Measurements from ENCODE around the gene AQP12A. TPM values are rescaled to one million over a fixed set of nuclear protein-coding genes. Genes with fewer than 3 reads are reported as not detected.
"Not testable (repeated sequence)": the region's sequence is repeated elsewhere in the genome, so short reads cannot be mapped to it uniquely, and the experiment has no call there.

AQP12A gene
- total RNA-seq, 2 donors from 2014 or later, result not detected

DNA sequence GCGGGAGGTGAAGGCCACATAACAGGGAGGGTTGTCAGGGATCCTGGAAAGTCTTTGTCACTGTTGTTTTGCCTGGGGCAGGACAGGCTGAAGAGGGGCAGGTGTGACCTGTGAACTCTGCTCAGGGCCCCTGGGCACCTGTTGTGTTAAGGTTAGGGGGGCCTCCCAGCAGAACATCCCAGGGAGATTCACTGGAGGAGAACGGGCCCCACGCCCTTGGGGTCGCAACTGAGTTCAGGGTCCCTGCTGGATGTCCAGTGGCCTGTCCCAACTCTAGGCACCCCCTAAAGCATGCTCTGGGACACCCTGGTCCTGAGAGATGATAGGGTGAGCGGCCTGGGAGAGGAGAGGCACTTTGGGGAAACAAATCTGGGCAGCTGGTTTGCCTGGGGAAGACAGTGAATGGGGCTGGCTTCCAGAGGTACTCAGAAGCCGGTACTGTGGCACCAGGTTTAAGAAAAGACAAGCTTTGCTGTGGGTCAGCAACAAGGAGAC, 43.5 kb upstream of the AQP12A start:
- Mint-ChIP-seq H3K4me1 (ENCODE audit: low read depth) (no peaks in the 10 kb centered on the region), H3K4me3 (no peak overlapping the region), H3K27me3 (ENCODE audit: low read depth) (peaks cover 31% of the 10 kb centered on the region), H3K9me3 (no peaks in the 10 kb centered on the region), H3K36me3 (ENCODE audit: insufficient read depth in 2 of 2) (no peaks in the 10 kb centered on the region), H3K27ac (no peak overlapping the region)
- ATAC-seq (replicated peaks in 1 of 2) (no peak), DNase-seq (no peak)

GRCh38 chr2:240648650-240649275, 42.9 kb upstream of the AQP12A start:
- H3K27ac Mint-ChIP-seq, result no peak overlapping the region
- H3K4me3 Mint-ChIP-seq, result no peak overlapping the region
- no peak for ATAC-seq (replicated peaks in 1 of 2)

DNA sequence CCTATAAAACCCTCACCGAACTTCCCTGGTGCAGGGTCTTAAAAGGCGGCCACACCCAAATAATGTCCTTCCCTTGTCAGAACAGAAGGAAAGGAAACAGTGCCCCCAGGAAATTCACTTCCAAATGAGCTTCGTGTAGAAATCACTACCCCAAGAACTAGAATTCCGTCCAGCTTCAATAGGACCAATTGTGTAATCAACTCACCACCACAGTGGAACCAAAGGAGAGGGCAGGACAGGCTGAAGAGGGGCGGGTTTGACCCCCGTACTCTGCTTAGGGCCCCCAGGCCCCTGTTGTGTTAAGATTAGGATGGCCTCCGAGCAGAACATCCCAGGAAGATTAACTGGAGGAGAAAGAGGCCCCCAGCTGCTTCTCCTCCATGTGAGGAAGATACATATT, 42.3 kb upstream of the AQP12A start:
- peaks cover 38% of the 10 kb centered on the region for H3K27me3 Mint-ChIP-seq (ENCODE audit: low read depth)
- no peaks in the 10 kb centered on the region for H3K36me3 Mint-ChIP-seq (ENCODE audit: insufficient read depth in 2 of 2)

More at GRCh38 chr2:240648650-240649275, 42.9 kb upstream of the AQP12A start:
- Mint-ChIP-seq H3K4me1 (ENCODE audit: low read depth) (no peaks in the 10 kb centered on the region), H3K9me3 (no peaks in the 10 kb centered on the region), H3K27me3 (ENCODE audit: low read depth) (peaks cover 37% of the 10 kb centered on the region), H3K36me3 (ENCODE audit: insufficient read depth in 2 of 2) (no peaks in the 10 kb centered on the region)
- DNase-seq, result no peak

GRCh38 chr2:240650254-240650965, 41.3 kb upstream of the AQP12A start:
- DNase-seq (no peak), ATAC-seq (replicated peaks in 1 of 2) (no peak)
- Mint-ChIP-seq H3K27me3 (ENCODE audit: low read depth) (peaks cover 46% of the 10 kb centered on the region), H3K9me3 (no peaks in the 10 kb centered on the region), H3K4me1 (ENCODE audit: low read depth) (no peaks in the 10 kb centered on the region), H3K4me3 (no peak overlapping the region), H3K27ac (no peak overlapping the region), H3K36me3 (ENCODE audit: insufficient read depth in 2 of 2) (no peaks in the 10 kb centered on the region)

More for the DNA sequence above, 42.3 kb upstream of the AQP12A start:
- Mint-ChIP-seq H3K27ac (no peak overlapping the region), H3K4me3 (no peak overlapping the region), H3K9me3 (no peaks in the 10 kb centered on the region), H3K4me1 (ENCODE audit: low read depth) (no peaks in the 10 kb centered on the region)
- DNase-seq (no peak), ATAC-seq (replicated peaks in 1 of 2) (no peak)

GRCh38 chr2:240651185-240651584, 40.5 kb upstream of the AQP12A start:
- DNase-seq (no peak), ATAC-seq (replicated peaks in 1 of 2) (no peak)
- peaks cover 47% of the 10 kb centered on the region for H3K27me3 Mint-ChIP-seq (ENCODE audit: low read depth)
- H3K4me3 Mint-ChIP-seq, result no peak overlapping the region
- no peaks in the 10 kb centered on the region for H3K9me3 Mint-ChIP-seq
- H3K36me3 Mint-ChIP-seq (ENCODE audit: insufficient read depth in 2 of 2), result no peaks in the 10 kb centered on the region
- peaks cover 4% of the 10 kb centered on the region for H3K4me1 Mint-ChIP-seq (ENCODE audit: low read depth)
- H3K27ac Mint-ChIP-seq, result no peak overlapping the region

DNA sequence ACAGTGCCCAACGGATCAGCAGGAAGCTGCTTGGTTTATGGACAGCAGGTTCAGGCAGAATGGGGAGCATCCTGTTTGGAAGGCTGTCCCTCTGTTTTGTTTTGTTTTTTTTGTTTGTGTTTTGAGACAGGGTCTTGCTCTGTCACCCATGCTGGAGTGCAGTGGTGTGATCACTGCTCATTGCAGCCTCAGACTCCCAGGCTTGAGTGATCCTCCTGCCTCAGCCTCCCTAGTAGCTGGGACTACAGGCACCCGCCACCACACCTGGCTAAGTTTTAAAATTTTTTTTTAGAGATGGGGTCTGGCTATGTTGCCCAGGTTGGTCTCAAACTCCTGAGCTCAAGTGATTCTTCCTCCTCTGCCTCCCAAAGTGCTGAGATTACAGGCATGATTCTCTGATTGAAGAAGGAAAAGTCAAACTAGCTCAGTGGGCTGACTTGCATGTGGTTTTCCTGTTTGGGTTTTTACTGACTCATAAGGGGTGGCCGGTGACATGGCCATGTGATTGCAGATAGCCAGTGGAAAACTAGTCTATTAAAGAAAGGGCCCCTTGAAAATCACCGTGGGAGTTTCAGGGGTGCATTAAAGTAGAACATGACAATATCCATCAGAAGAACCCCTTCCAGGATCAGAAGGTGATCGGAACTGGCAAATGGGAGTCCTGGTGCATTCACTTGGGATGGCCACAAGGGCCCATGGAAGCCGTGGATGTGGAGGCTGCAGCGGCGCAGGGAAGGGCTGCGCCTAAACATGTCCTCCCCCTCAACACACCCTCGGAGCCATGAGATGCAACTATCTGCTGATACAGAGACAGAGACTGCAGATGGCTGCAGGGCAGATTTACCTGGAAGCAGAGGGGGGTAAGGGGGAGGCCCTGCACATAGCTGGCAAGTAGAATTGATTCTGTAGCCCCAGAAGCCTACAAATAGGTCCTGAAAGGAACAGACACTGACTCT, 35.5 kb upstream of the AQP12A start:
- H3K36me3 Mint-ChIP-seq (ENCODE audit: insufficient read depth in 2 of 2), result no peaks in the 10 kb centered on the region
- peaks cover 57% of the 10 kb centered on the region for H3K27me3 Mint-ChIP-seq (ENCODE audit: low read depth)
- H3K4me3 Mint-ChIP-seq, result peak overlapping the region in 1 of 2 donors; percentile 23
- H3K27ac Mint-ChIP-seq, result no peak overlapping the region
- peaks cover 10% of the 10 kb centered on the region for H3K4me1 Mint-ChIP-seq (ENCODE audit: low read depth)
- DNase-seq, result peak; percentile 22 to 31
- H3K9me3 Mint-ChIP-seq, result no peaks in the 10 kb centered on the region
- peak; percentile 78 to 94 for ATAC-seq (replicated peaks in 1 of 2)

- H3K27ac Mint-ChIP-seq; H3K9me3 Mint-ChIP-seq; ATAC-seq (replicated peaks in 1 of 2); H3K4me3 Mint-ChIP-seq; H3K36me3 Mint-ChIP-seq (ENCODE audit: insufficient read depth in 2 of 2); DNase-seq: not testable (repeated sequence)
- peaks cover 10% of the 10 kb centered on the region for H3K4me1 Mint-ChIP-seq (ENCODE audit: low read depth)
- peaks cover 39% of the 10 kb centered on the region for H3K27me3 Mint-ChIP-seq (ENCODE audit: low read depth)
These were observed 31.8 kb upstream of the AQP12A start for GRCh38 chr2:240659883-240660282.

- Mint-ChIP-seq H3K27me3 (ENCODE audit: low read depth) (peaks cover 37% of the 10 kb centered on the region), H3K27ac (no peak overlapping the region), H3K4me1 (ENCODE audit: low read depth) (no peaks in the 10 kb centered on the region), H3K4me3 (no peak overlapping the region), H3K36me3 (ENCODE audit: insufficient read depth in 2 of 2) (peaks cover 3 to 4% of the 10 kb centered on the region in 2 donors), H3K9me3 (peaks cover 1 to 7% of the 10 kb centered on the region in 2 donors)
- DNase-seq (no peak), ATAC-seq (replicated peaks in 1 of 2) (no peak)
These were observed 29.0 kb upstream of the AQP12A start for GRCh38 chr2:240662681-240663080.

DNA sequence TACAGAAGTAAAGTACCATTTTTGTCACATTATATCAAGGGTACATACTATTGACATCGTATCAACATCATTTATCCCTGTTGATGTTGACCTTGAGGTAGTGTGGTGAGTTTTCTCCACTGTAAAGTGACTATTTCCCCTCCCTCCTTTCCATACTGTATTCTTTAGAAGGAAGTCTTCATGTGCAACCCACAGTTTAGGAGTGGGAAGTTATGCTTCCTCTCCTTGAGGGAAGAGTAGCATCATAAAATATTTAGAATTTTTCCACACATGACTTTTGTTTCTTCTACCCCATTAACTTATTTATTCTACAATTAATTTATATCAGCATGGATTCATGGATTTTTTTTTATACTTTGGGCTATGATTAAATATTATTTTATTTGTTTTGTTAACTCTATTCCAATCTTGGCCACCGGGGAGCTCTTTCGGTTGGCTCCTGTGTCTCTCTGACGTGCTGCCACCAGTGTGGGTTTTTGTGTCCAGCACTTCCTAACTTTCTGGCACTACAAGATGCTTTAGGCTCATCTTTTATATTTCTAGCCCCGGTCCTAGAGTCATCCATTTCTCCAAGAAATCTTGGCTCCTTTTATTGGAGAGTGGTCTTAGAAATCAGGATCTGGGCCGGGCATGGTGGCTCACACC, 28.0 kb upstream of the AQP12A start:
- H3K4me3 Mint-ChIP-seq, result no peak overlapping the region
- H3K36me3 Mint-ChIP-seq (ENCODE audit: insufficient read depth in 2 of 2), result peaks cover 3 to 4% of the 10 kb centered on the region in 2 donors
- no peaks in the 10 kb centered on the region for H3K4me1 Mint-ChIP-seq (ENCODE audit: low read depth)
- no peak overlapping the region for H3K27ac Mint-ChIP-seq
- no peak for DNase-seq
- H3K27me3 Mint-ChIP-seq (ENCODE audit: low read depth), result peaks cover 37% of the 10 kb centered on the region
- ATAC-seq (replicated peaks in 1 of 2), result no peak
- H3K9me3 Mint-ChIP-seq, result peaks cover 1 to 7% of the 10 kb centered on the region in 2 donors

DNA sequence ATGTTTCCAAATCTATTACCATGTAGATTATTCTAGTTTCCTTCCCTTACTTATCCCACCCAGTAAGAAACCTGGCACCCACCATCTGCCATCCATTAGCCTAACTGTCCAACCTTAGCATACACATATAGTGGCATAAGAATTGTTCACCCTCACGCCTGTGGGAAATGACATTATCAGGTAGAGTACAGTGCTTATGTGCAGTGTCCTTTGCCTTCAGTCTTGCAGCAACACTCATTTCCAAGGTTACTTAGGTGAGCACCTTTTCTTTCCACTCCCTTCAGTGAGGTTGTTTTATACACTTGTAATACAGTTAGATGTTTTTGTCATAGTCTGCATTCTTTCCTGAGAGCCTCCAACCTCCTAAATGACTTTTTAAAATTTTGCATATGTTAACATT, 27.0 kb upstream of the AQP12A start:
- no peak for DNase-seq
- peaks cover 1 to 7% of the 10 kb centered on the region in 2 donors for H3K9me3 Mint-ChIP-seq
- H3K4me1 Mint-ChIP-seq (ENCODE audit: low read depth), result no peaks in the 10 kb centered on the region
- H3K27me3 Mint-ChIP-seq (ENCODE audit: low read depth), result peaks cover 31% of the 10 kb centered on the region
- H3K27ac Mint-ChIP-seq, result no peak overlapping the region
- no peak overlapping the region for H3K4me3 Mint-ChIP-seq
- H3K36me3 Mint-ChIP-seq (ENCODE audit: insufficient read depth in 2 of 2), result peaks cover 3 to 4% of the 10 kb centered on the region in 2 donors
- no peak for ATAC-seq (replicated peaks in 1 of 2)

- no peak overlapping the region for H3K27ac Mint-ChIP-seq
- peaks cover 0 to 1% of the 10 kb centered on the region in 2 donors for H3K9me3 Mint-ChIP-seq
- no peak overlapping the region for H3K4me3 Mint-ChIP-seq
- peaks cover 53% of the 10 kb centered on the region for H3K27me3 Mint-ChIP-seq (ENCODE audit: low read depth)
- DNase-seq (no peak), ATAC-seq (replicated peaks in 1 of 2) (no peak)
- no peaks in the 10 kb centered on the region for H3K4me1 Mint-ChIP-seq (ENCODE audit: low read depth)
- H3K36me3 Mint-ChIP-seq (ENCODE audit: insufficient read depth in 2 of 2), result peaks cover 0 to 1% of the 10 kb centered on the region in 2 donors
These were observed 21.3 kb upstream of the AQP12A start for GRCh38 chr2:240670402-240670801.

DNA sequence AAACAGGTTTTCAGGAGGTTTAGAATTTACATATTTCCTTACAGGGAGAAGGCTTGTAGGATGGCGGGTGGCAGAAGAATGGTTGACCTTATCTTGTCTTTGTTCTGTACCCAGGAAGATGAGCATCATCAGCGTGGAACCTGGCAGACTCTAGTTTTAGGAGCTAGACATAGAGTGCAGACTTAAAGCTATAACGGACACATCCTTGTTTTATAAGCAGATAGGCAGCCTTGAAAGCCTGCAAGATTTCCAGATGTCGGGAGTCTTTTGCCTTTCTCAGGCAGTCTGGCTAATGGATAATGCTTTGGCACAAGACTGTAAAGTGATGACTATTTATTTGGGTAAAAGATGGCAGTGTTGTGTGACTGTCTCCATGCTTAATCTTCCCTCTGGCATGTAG, 20.7 kb upstream of the AQP12A start:
- Mint-ChIP-seq H3K27me3 (ENCODE audit: low read depth) (peaks cover 50% of the 10 kb centered on the region), H3K36me3 (ENCODE audit: insufficient read depth in 2 of 2) (peaks cover 0 to 1% of the 10 kb centered on the region in 2 donors), H3K9me3 (peaks cover 0 to 1% of the 10 kb centered on the region in 2 donors), H3K27ac (no peak overlapping the region), H3K4me3 (no peak overlapping the region), H3K4me1 (ENCODE audit: low read depth) (no peaks in the 10 kb centered on the region)
- DNase-seq (no peak), ATAC-seq (replicated peaks in 1 of 2) (no peak)
